Fibroblast of lung (primary cell): ENCODE results near the gene FNTB.

ENCODE experiments used
- CTCF ChIP-seq, 2 donors: IDR thresholded peaks in 1 of 2; conservative IDR thresholded peaks in 1 of 2; 1 replicate in 1 of 2; 2 replicates in 1 of 2; pipeline ENCODE4 v1.5.1; 2011 to 2012; ENCODE audit warnings: low read length in 2 of 2, control low read depth in 1 of 2, inconsistent platforms in 1 of 2, low read depth in 1 of 2, mild to moderate bottlenecking in 1 of 2
- EZH2 ChIP-seq: IDR thresholded peaks from 2 replicates; pipeline ENCODE4 v1.5.1; 2012; ENCODE audit warnings: low read length, control low read depth, mild to moderate bottlenecking; ENCODE audit errors: missing control alignments

- TF ChIP-seq CTCF (conservative IDR thresholded peaks at IDR 0.05 in 1 of 2, IDR thresholded peaks at IDR 0.05 in 1 of 2; ENCODE audit: low read depth in 1 of 2, low read length in 2 of 2) (no peak), EZH2 (no peak)
Observed at GRCh38 chr14:65045709-65046108, 59.0 kb downstream of the FNTB start.
